Measurements from ENCODE around the gene WDR4.

DNA sequence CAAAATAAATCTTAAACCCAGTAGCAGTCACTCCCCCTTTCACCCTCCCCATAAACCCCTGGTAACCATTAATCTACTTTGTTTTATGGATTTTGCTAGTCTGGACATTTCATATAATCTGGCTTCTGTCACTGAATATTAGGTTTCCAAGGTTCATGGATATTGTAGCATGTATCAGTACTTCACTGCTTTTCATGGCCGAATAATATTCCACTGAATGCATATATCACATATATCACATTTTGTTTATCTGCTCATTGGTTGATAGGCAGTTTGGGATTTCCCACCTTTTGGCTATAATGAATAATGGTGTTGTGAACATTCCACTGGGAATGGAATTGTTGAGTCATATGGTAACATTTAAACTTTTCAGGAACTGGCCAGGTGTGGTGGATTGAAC is 4.6 kb upstream of the WDR4 start:
- TF ChIP-seq POLR2A (IDR thresholded peaks at IDR 0.05) = no peak
- TF ChIP-seq, protein P1, sequence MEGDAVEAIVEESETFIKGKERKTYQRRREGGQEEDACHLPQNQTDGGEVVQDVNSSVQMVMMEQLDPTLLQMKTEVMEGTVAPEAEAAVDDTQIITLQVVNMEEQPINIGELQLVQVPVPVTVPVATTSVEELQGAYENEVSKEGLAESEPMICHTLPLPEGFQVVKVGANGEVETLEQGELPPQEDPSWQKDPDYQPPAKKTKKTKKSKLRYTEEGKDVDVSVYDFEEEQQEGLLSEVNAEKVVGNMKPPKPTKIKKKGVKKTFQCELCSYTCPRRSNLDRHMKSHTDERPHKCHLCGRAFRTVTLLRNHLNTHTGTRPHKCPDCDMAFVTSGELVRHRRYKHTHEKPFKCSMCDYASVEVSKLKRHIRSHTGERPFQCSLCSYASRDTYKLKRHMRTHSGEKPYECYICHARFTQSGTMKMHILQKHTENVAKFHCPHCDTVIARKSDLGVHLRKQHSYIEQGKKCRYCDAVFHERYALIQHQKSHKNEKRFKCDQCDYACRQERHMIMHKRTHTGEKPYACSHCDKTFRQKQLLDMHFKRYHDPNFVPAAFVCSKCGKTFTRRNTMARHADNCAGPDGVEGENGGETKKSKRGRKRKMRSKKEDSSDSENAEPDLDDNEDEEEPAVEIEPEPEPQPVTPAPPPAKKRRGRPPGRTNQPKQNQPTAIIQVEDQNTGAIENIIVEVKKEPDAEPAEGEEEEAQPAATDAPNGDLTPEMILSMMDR (IDR thresholded peaks at IDR 0.05) = no peak

Measured in heart left ventricle (tissue), 13 donors.